Keratinocyte (primary cell): Measurements from ENCODE around the gene SLX4. TPM values are rescaled to one million over a fixed set of nuclear protein-coding genes. Genes with fewer than 3 reads are reported as not detected.

ENCODE experiments used
- DNase-seq: peaks from one replicate; pipeline ENCODE4 v3.0.0-alpha.2; 2011; ENCODE audit warnings: low read depth, missing footprints, low spot score
- FAIRE-seq: peaks from 2 replicates; lab custom pipeline; 2011; peaks lifted over from hg19 to GRCh38; lab: Jason Lieb, UNC
- H2AFZ ChIP-seq: 2 replicates; pipeline ENCODE4 v1.6.0; 2012; ENCODE audit warnings: low read length, control low read depth, inconsistent platforms; ENCODE audit not compliant: control insufficient read depth
- H3K27ac ChIP-seq: 2 replicates; pipeline ENCODE4 v1.5.1; 2011; ENCODE audit warnings: low read length; ENCODE audit not compliant: control insufficient read depth, insufficient read depth
- H3K27me3 ChIP-seq: 3 replicates; pipeline ENCODE4 v1.6.0; 2011; ENCODE audit warnings: low read length; ENCODE audit not compliant: control insufficient read depth, insufficient read depth; ENCODE audit errors: extremely low read depth
- H3K36me3 ChIP-seq, 2 experiments: 2 replicates in 1 of 2; 3 replicates in 1 of 2; pipeline ENCODE4 v1.5.1; 2011; ENCODE audit warnings: low read length in 2 of 2, mild to moderate bottlenecking in 1 of 2; ENCODE audit not compliant: control insufficient read depth in 2 of 2, insufficient read depth in 2 of 2; ENCODE audit errors: extremely low read depth in 1 of 2
- H3K4me1 ChIP-seq: 3 replicates; pipeline ENCODE4 v1.5.1; 2011; ENCODE audit warnings: low read length; ENCODE audit not compliant: control insufficient read depth, insufficient read depth; ENCODE audit errors: extremely low read depth
- H3K4me2 ChIP-seq: 3 replicates; pipeline ENCODE4 v1.6.0; 2011; ENCODE audit warnings: low read depth, low read length; ENCODE audit not compliant: control insufficient read depth, insufficient read depth; ENCODE audit errors: extremely low read depth
- H3K4me3 ChIP-seq, 3 experiments: fragments of 200-600 bp in 1 of 3; sonication (generic) in 1 of 3; 2 replicates in 2 of 3; 3 replicates in 1 of 3; pipeline ENCODE4 v1.5.1; 2011 to 2016; ENCODE audit warnings: low read length in 3 of 3, mild to moderate bottlenecking in 3 of 3, control low read depth in 2 of 3, inconsistent platforms in 1 of 3, low read depth in 1 of 3, mixed read lengths in 1 of 3, mixed run types in 1 of 3, moderate library complexity in 1 of 3; ENCODE audit not compliant: control insufficient read depth in 2 of 3, insufficient read depth in 2 of 3; ENCODE audit errors: extremely low read depth in 1 of 3
- H3K79me2 ChIP-seq: 2 replicates; pipeline ENCODE4 v1.6.0; 2012; ENCODE audit warnings: low read length; ENCODE audit not compliant: control insufficient read depth, insufficient read depth
- H3K9ac ChIP-seq: 3 replicates; pipeline ENCODE4 v1.6.0; 2011; ENCODE audit warnings: low read length; ENCODE audit not compliant: control insufficient read depth, insufficient read depth; ENCODE audit errors: extremely low read depth
- H3K9me1 ChIP-seq: 3 replicates; pipeline ENCODE4 v1.6.0; 2011; ENCODE audit warnings: low read length; ENCODE audit not compliant: control insufficient read depth, insufficient read depth; ENCODE audit errors: extremely low read depth
- H3K9me3 ChIP-seq: 2 replicates; pipeline ENCODE4 v1.5.1; 2012; ENCODE audit warnings: low read depth, low read length; ENCODE audit not compliant: control insufficient read depth
- H4K20me1 ChIP-seq: 3 replicates; pipeline ENCODE4 v1.6.0; 2011; ENCODE audit warnings: low read length; ENCODE audit not compliant: control insufficient read depth, insufficient read depth; ENCODE audit errors: extremely low read depth
- CTCF ChIP-seq, 3 experiments: IDR thresholded peaks in 1 of 3; conservative IDR thresholded peaks in 1 of 3; optimal IDR thresholded peaks in 1 of 3; 2 replicates in 2 of 3; 3 replicates in 1 of 3; pipeline versions ENCODE3 to v1.5.1; 2011; ENCODE audit warnings: low read length in 3 of 3, mild to moderate bottlenecking in 3 of 3, moderate library complexity in 2 of 3, control low read depth in 1 of 3, inconsistent platforms in 1 of 3; ENCODE audit not compliant: insufficient read depth in 2 of 3; ENCODE audit errors: extremely low read depth in 1 of 3
- EZH2 ChIP-seq: IDR thresholded peaks from one replicate; pipeline ENCODE4 v1.6.1; 2012; ENCODE audit warnings: inconsistent platforms, mild to moderate bottlenecking, low read length, moderate library complexity
- dilution Hi-C: fragments of 300-500 bp; cut with MboI; formaldehyde crosslinking; loops from one replicate; pipeline ENCODE4 v1.7.0; 2020; ENCODE audit warnings: low sequenced_read_pairs; ENCODE audit not compliant: extremely low pct_ligation_motif_present
- polyA plus RNA-seq, 5 experiments: library from polyadenylated mRNA; depleted of rRNA in 3 of 5; stranded (reverse) in 3 of 5; stranded (forward) in 1 of 5; unstranded in 1 of 5; fragments of >200 nt; gene quantifications; 1 replicate in 1 of 5; 2 replicates in 3 of 5; 3 replicates in 1 of 5; pipeline versions ENCODE4 v1.2.1 to v1.2.3, GENCODE V29; 2011 to 2012; ENCODE audit warnings: missing spikeins in 2 of 5, low read depth in 1 of 5, low replicate concordance in 1 of 5

The SLX4 gene
- polyA plus RNA-seq, 1 donor (not counting 4 experiments of a cell fraction or from before 2014, with no cell fraction given), result 2.0 TPM

GRCh38 chr16:3562914-3563480 lies 48.4 kb downstream of the SLX4 start:
- H2AFZ ChIP-seq, result no peak overlapping the region
- FAIRE-seq (no peak), DNase-seq (no peak)
- no peak overlapping the region for H3K9ac ChIP-seq
- H3K4me2 ChIP-seq, result no peak overlapping the region
- no peak for TF ChIP-seq CTCF (optimal IDR thresholded peaks at IDR 0.05 in 1 of 3, IDR thresholded peaks at IDR 0.05 in 1 of 3, conservative IDR thresholded peaks at IDR 0.05 in 1 of 3; ENCODE audit: extremely low read depth in 1 of 3, insufficient read depth in 2 of 3, low read length in 3 of 3)
- TF ChIP-seq EZH2, result no peak
- H3K36me3 ChIP-seq, result no peaks in the 10 kb centered on the region
- no peaks in the 10 kb centered on the region for H3K4me1 ChIP-seq
- dilution Hi-C loops, result no loop called here
- H3K27ac ChIP-seq, result no peak overlapping the region
- H3K27me3 ChIP-seq, result no peaks in the 10 kb centered on the region
- H4K20me1 ChIP-seq, result no peaks in the 10 kb centered on the region
- no peak overlapping the region for H3K4me3 ChIP-seq
- H3K9me1 ChIP-seq, result no peaks in the 10 kb centered on the region
- H3K79me2 ChIP-seq, result no peaks in the 10 kb centered on the region
- no peaks in the 10 kb centered on the region for H3K9me3 ChIP-seq

GRCh38 chr16:3561626-3562025 lies 49.8 kb downstream of the SLX4 start:
- no peak for FAIRE-seq

More at GRCh38 chr16:3561626-3562025, 49.8 kb downstream of the SLX4 start:
- no peak overlapping the region for H3K27ac ChIP-seq
- TF ChIP-seq CTCF (optimal IDR thresholded peaks at IDR 0.05 in 1 of 3, IDR thresholded peaks at IDR 0.05 in 1 of 3, conservative IDR thresholded peaks at IDR 0.05 in 1 of 3; ENCODE audit: extremely low read depth in 1 of 3, insufficient read depth in 2 of 3, low read length in 3 of 3), result no peak
- no peak for TF ChIP-seq EZH2
- DNase-seq, result no peak
- no peaks in the 10 kb centered on the region for H3K9me3 ChIP-seq
- H3K4me1 ChIP-seq, result no peaks in the 10 kb centered on the region
- H3K9me1 ChIP-seq, result no peaks in the 10 kb centered on the region
- no peak overlapping the region for H3K9ac ChIP-seq
- no peak overlapping the region for H3K4me2 ChIP-seq
- H3K36me3 ChIP-seq, result no peaks in the 10 kb centered on the region
- dilution Hi-C loops, result no loop called here
- H2AFZ ChIP-seq, result no peak overlapping the region
- no peaks in the 10 kb centered on the region for H3K79me2 ChIP-seq
- H3K27me3 ChIP-seq, result no peaks in the 10 kb centered on the region
- H3K4me3 ChIP-seq, result no peak overlapping the region
- H4K20me1 ChIP-seq, result no peaks in the 10 kb centered on the region
